D721Med (cell line): ENCODE results near the gene THOP1.

Experiments used
- DNase-seq: peaks from one replicate; pipeline ENCODE4 v3.0.0; 2011; ENCODE audit warnings: low spot score; ENCODE audit not compliant: insufficient read length
- FAIRE-seq: peaks from 2 replicates; lab custom pipeline; 2011; peaks lifted over from hg19 to GRCh38; lab: Jason Lieb, UNC
- TF ChIP-seq, protein P1 (sequence below): IDR thresholded peaks from 2 replicates; pipeline ENCODE4 v1.5.1; 2012; ENCODE audit warnings: mild to moderate bottlenecking, control low read depth; ENCODE audit not compliant: insufficient read depth; ENCODE audit errors: missing control alignments

THOP1 gene

DNA sequence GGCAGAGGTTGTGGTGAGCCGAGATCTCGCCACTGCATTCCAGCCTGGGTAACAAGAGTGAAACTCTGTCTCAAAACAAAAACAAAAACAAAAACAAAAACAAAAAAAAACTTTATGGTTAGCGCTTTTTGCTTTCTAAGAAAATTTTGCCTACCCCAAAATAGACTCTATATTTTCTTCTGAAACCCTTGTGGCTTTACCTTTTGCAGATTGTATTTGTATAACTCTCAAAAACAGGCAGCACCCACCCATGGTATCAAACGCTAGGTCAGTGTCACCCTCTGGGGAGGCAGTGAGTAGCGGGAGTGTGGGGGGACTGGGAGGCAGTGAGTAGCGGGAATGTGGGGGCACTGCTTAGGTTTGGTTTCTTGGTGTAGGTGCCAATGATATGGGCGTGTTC lies 38.0 kb upstream of the THOP1 start:
- no peak for FAIRE-seq
- TF ChIP-seq, protein P1, sequence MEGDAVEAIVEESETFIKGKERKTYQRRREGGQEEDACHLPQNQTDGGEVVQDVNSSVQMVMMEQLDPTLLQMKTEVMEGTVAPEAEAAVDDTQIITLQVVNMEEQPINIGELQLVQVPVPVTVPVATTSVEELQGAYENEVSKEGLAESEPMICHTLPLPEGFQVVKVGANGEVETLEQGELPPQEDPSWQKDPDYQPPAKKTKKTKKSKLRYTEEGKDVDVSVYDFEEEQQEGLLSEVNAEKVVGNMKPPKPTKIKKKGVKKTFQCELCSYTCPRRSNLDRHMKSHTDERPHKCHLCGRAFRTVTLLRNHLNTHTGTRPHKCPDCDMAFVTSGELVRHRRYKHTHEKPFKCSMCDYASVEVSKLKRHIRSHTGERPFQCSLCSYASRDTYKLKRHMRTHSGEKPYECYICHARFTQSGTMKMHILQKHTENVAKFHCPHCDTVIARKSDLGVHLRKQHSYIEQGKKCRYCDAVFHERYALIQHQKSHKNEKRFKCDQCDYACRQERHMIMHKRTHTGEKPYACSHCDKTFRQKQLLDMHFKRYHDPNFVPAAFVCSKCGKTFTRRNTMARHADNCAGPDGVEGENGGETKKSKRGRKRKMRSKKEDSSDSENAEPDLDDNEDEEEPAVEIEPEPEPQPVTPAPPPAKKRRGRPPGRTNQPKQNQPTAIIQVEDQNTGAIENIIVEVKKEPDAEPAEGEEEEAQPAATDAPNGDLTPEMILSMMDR, result no peak

GRCh38 chr19:2750808-2751437 lies 34.4 kb upstream of the THOP1 start:
- DNase-seq (no peak), FAIRE-seq (no peak)
- TF ChIP-seq, protein P1, result no peak

More for the DNA sequence above, 38.0 kb upstream of the THOP1 start:
- DNase-seq, result no peak

DNA sequence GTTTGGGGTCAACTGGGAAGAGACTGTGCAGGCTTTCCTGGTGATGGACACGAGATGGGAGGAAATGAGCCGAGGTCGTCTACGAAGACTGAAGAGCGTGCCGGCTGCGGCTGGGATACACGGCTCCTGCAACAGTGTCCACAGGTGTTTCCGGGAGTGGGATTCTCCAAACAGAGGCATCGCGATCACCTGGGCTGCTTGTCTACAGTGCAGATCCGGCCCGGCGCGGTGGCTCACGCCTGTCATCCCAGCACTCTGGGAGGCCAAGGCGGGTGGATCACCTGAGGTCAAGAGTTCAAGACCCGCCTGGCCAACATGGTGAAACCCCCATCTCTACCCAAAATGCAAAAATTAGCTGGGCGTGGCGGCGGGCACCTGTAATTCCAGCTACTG lies 33.9 kb upstream of the THOP1 start:
- FAIRE-seq, result no peak
- no peak for DNase-seq
- TF ChIP-seq, protein P1, result no peak

GRCh38 chr19:2754659-2755447 lies 30.4 kb upstream of the THOP1 start:
- TF ChIP-seq, protein P1, result no peak
- DNase-seq (no peak), FAIRE-seq (no peak)

DNA sequence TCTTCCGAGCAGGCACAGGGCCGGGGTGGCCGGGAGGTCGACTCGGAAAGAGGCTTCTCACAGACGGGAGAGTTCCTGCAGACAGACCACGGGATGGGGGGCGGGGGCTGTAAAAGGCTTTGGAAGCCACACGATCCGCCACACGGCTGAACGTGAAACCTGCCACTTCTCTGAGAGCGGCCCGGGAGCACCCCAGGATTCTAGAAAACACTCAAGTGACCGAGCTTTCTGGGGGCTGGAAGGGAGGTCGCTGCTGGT lies 29.9 kb upstream of the THOP1 start:
- TF ChIP-seq, protein P1, result no peak
- FAIRE-seq (no peak), DNase-seq (no peak)

GRCh38 chr19:2755811-2756210 lies 29.5 kb upstream of the THOP1 start:
- TF ChIP-seq, protein P1, result no peak
- no peak for FAIRE-seq
- DNase-seq, result no peak

DNA sequence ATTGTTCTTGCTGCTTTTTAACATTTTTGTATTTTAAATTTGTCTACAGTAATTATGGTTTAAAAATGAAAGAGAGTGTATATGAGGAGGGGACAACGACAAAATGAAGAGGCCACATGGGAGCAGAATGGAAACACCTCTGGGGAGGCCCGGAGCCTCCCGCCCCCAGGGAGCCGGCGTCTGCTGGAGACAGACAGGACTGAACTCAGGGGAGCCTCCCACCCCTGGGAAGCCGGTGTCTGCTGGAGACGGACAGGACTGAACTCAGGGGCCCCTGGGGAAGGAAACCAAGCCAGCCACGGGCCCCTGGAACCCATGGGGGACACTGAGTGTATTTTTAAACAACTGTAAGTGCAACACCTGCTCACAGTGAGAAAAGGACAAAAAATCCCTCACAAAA lies 28.8 kb upstream of the THOP1 start:
- no peak for FAIRE-seq
- TF ChIP-seq, protein P1, result no peak

More for the DNA sequence above, 28.8 kb upstream of the THOP1 start:
- DNase-seq, result no peak
